Karpas-422 (cell line): Measurements from ENCODE around the gene ALK. TPM values are rescaled to one million over a fixed set of nuclear protein-coding genes. Genes with fewer than 3 reads are reported as not detected.

Experiments
- DNase-seq: peaks from one replicate; pipeline ENCODE4 v3.0.0-alpha.2; 2015
- H2AFZ ChIP-seq: fragments of 200-600 bp; sonication (generic); 2 replicates; pipeline ENCODE4 v1.6.1; 2014; ENCODE audit warnings: antibody characterized with exemption, low read length, mixed read lengths
- H3K27ac ChIP-seq: fragments of 200-600 bp; sonication (generic); 2 replicates; pipeline ENCODE4 v1.5.1; 2014; ENCODE audit warnings: mild to moderate bottlenecking, low read length, moderate library complexity
- H3K27me3 ChIP-seq: fragments of 200-600 bp; sonication (generic); 2 replicates; pipeline ENCODE4 v1.6.1; 2014; ENCODE audit warnings: low read length, mixed read lengths
- H3K36me3 ChIP-seq: fragments of 200-600 bp; sonication (generic); 2 replicates; pipeline ENCODE4 v1.6.1; 2014; ENCODE audit warnings: low read length, mixed read lengths; ENCODE audit not compliant: insufficient read depth
- H3K4me1 ChIP-seq: fragments of 200-600 bp; sonication (generic); 2 replicates; pipeline ENCODE4 v1.6.1; 2014; ENCODE audit warnings: mild to moderate bottlenecking, low read length, mixed read lengths
- H3K4me2 ChIP-seq: fragments of 200-600 bp; sonication (generic); 2 replicates; pipeline ENCODE4 v1.6.1; 2014; ENCODE audit warnings: low read length, low read depth, mild to moderate bottlenecking; ENCODE audit not compliant: poor library complexity, severe bottlenecking
- H3K4me3 ChIP-seq: fragments of 200-600 bp; sonication (generic); 2 replicates; pipeline ENCODE4 v1.5.1; 2014; ENCODE audit warnings: mild to moderate bottlenecking, antibody characterized with exemption, low read length, mixed read lengths
- H3K79me2 ChIP-seq: fragments of 200-600 bp; sonication (generic); 2 replicates; pipeline ENCODE4 v1.6.1; 2014; ENCODE audit warnings: mild to moderate bottlenecking, low read length, mixed read lengths
- H3K9ac ChIP-seq: fragments of 200-600 bp; sonication (generic); 2 replicates; pipeline ENCODE4 v1.6.0; 2014; ENCODE audit warnings: low read length
- H3K9me2 ChIP-seq: fragments of 200-600 bp; sonication (generic), shearing (Covaris generic); replicated peaks from 2 replicates; pipeline ENCODE4 v1.6.0; 2014; ENCODE audit warnings: mild to moderate bottlenecking, low read length, moderate library complexity; ENCODE audit not compliant: insufficient read depth
- H3K9me3 ChIP-seq: fragments of 300-700, 200-600 bp; sonication (generic); 2 replicates; pipeline ENCODE4 v1.6.1; 2014; ENCODE audit warnings: low read length, mixed read lengths
- H4K20me1 ChIP-seq: fragments of 200-600 bp; sonication (generic); 2 replicates; pipeline ENCODE4 v1.6.1; 2014; ENCODE audit warnings: mild to moderate bottlenecking, antibody characterized with exemption, low read length, low read depth; ENCODE audit not compliant: insufficient read depth
- total RNA-seq: library from RNA; depleted of rRNA; stranded (reverse); fragments of >200 nt; shearing (Covaris generic); gene quantifications from 2 replicates; pipeline ENCODE4 v1.2.3, GENCODE V29; 2014; ENCODE audit warnings: low replicate concordance

The ALK gene
- total RNA-seq, 1 experiment from 2014 or later = not detected

GRCh38 chr2:29193681-29194080 is 727.7 kb downstream of the ALK start:
- Histone ChIP-seq H3K79me2 (no peaks in the 10 kb centered on the region), H3K4me3 (no peak overlapping the region), H3K4me1 (no peaks in the 10 kb centered on the region), H3K4me2 (no peak overlapping the region), H3K9me2 (no peaks in the 10 kb centered on the region), H2AFZ (no peak overlapping the region), H3K27ac (no peak overlapping the region), H3K27me3 (no peaks in the 10 kb centered on the region), H4K20me1 (no peaks in the 10 kb centered on the region; the same call in 1 of the 2 replicates), H3K9ac (no peak overlapping the region), H3K36me3 (no peaks in the 10 kb centered on the region), H3K9me3 (no peaks in the 10 kb centered on the region)
- DNase-seq = no peak

- DNase-seq = no peak
- no peak overlapping the region for H3K9ac ChIP-seq
- no peaks in the 10 kb centered on the region for H3K79me2 ChIP-seq
- no peaks in the 10 kb centered on the region; the same call in 1 of the 2 replicates for H4K20me1 ChIP-seq
- no peaks in the 10 kb centered on the region for H3K4me1 ChIP-seq
- H3K9me3 ChIP-seq = no peaks in the 10 kb centered on the region
- no peaks in the 10 kb centered on the region for H3K27me3 ChIP-seq
- no peak overlapping the region for H3K4me3 ChIP-seq
- H3K36me3 ChIP-seq = no peaks in the 10 kb centered on the region
- H3K4me2 ChIP-seq = no peak overlapping the region
- H3K9me2 ChIP-seq = no peaks in the 10 kb centered on the region
- no peak overlapping the region for H2AFZ ChIP-seq
- H3K27ac ChIP-seq = no peak overlapping the region
These were observed 728.3 kb downstream of the ALK start for GRCh38 chr2:29193111-29193510.

GRCh38 chr2:29192526-29192925 is 728.9 kb downstream of the ALK start:
- Histone ChIP-seq H3K4me1 (no peaks in the 10 kb centered on the region), H3K9me3 (no peaks in the 10 kb centered on the region), H2AFZ (no peak overlapping the region), H3K27ac (no peak overlapping the region), H3K4me2 (no peak overlapping the region), H3K79me2 (no peaks in the 10 kb centered on the region), H3K27me3 (no peaks in the 10 kb centered on the region), H3K4me3 (no peak overlapping the region), H3K36me3 (no peaks in the 10 kb centered on the region), H3K9me2 (no peaks in the 10 kb centered on the region), H4K20me1 (no peaks in the 10 kb centered on the region; the same call in 1 of the 2 replicates), H3K9ac (no peak overlapping the region)
- no peak for DNase-seq

GRCh38 chr2:29191817-29192216 is 729.6 kb downstream of the ALK start:
- no peaks in the 10 kb centered on the region for H3K9me3 ChIP-seq
- H3K9ac ChIP-seq = no peak overlapping the region
- H3K9me2 ChIP-seq = no peaks in the 10 kb centered on the region
- H3K4me3 ChIP-seq = no peak overlapping the region
- no peak for DNase-seq
- no peak overlapping the region for H2AFZ ChIP-seq
- no peaks in the 10 kb centered on the region for H3K27me3 ChIP-seq
- H3K79me2 ChIP-seq = no peaks in the 10 kb centered on the region
- no peak overlapping the region for H3K4me2 ChIP-seq
- H3K27ac ChIP-seq = no peak overlapping the region
- H4K20me1 ChIP-seq = no peaks in the 10 kb centered on the region; the same call in 1 of the 2 replicates
- H3K4me1 ChIP-seq = no peaks in the 10 kb centered on the region
- no peaks in the 10 kb centered on the region for H3K36me3 ChIP-seq

- no peaks in the 10 kb centered on the region; the same call in 1 of the 2 replicates for H4K20me1 ChIP-seq
- H3K4me3 ChIP-seq = no peak overlapping the region
- H3K9ac ChIP-seq = no peak overlapping the region
- H3K27me3 ChIP-seq = no peaks in the 10 kb centered on the region
- H3K4me1 ChIP-seq = no peaks in the 10 kb centered on the region
- H3K79me2 ChIP-seq = no peaks in the 10 kb centered on the region
- no peaks in the 10 kb centered on the region for H3K36me3 ChIP-seq
- no peaks in the 10 kb centered on the region for H3K9me3 ChIP-seq
- no peak for DNase-seq
- H3K27ac ChIP-seq = no peak overlapping the region
- no peaks in the 10 kb centered on the region for H3K9me2 ChIP-seq
- no peak overlapping the region for H2AFZ ChIP-seq
- H3K4me2 ChIP-seq = no peak overlapping the region
These were observed 732.3 kb downstream of the ALK start for GRCh38 chr2:29189052-29189451.

- no peaks in the 10 kb centered on the region; the same call in 1 of the 2 replicates for H4K20me1 ChIP-seq
- DNase-seq = no peak
- no peak overlapping the region for H3K4me2 ChIP-seq
- H3K27ac ChIP-seq = no peak overlapping the region
- no peaks in the 10 kb centered on the region for H3K36me3 ChIP-seq
- no peak overlapping the region for H3K9ac ChIP-seq
- no peak overlapping the region for H3K4me3 ChIP-seq
- H3K79me2 ChIP-seq = no peaks in the 10 kb centered on the region
- H3K4me1 ChIP-seq = no peaks in the 10 kb centered on the region
- no peaks in the 10 kb centered on the region for H3K9me3 ChIP-seq
- H2AFZ ChIP-seq = no peak overlapping the region
- H3K9me2 ChIP-seq = no peaks in the 10 kb centered on the region
- H3K27me3 ChIP-seq = no peaks in the 10 kb centered on the region
These were observed 733.5 kb downstream of the ALK start for GRCh38 chr2:29187926-29188325.

GRCh38 chr2:29186817-29187216 is 734.6 kb downstream of the ALK start:
- H3K27ac ChIP-seq = no peak overlapping the region
- no peaks in the 10 kb centered on the region for H3K4me1 ChIP-seq
- no peaks in the 10 kb centered on the region; the same call in 1 of the 2 replicates for H4K20me1 ChIP-seq
- H3K4me3 ChIP-seq = no peak overlapping the region
- no peaks in the 10 kb centered on the region for H3K9me2 ChIP-seq
- H3K27me3 ChIP-seq = no peaks in the 10 kb centered on the region
- H3K4me2 ChIP-seq = no peak overlapping the region
- H3K79me2 ChIP-seq = no peaks in the 10 kb centered on the region
- H3K9me3 ChIP-seq = no peaks in the 10 kb centered on the region
- DNase-seq = no peak
- no peak overlapping the region for H2AFZ ChIP-seq
- no peaks in the 10 kb centered on the region for H3K36me3 ChIP-seq
- H3K9ac ChIP-seq = no peak overlapping the region

GRCh38 chr2:29184531-29184930 is 736.9 kb downstream of the ALK start:
- Histone ChIP-seq H3K36me3 (no peaks in the 10 kb centered on the region), H3K27me3 (no peaks in the 10 kb centered on the region), H3K79me2 (no peaks in the 10 kb centered on the region), H3K9ac (no peak overlapping the region), H3K4me3 (no peak overlapping the region), H3K27ac (no peak overlapping the region), H3K9me3 (no peaks in the 10 kb centered on the region), H3K4me2 (no peak overlapping the region), H2AFZ (no peak overlapping the region), H3K9me2 (no peaks in the 10 kb centered on the region), H4K20me1 (no peaks in the 10 kb centered on the region), H3K4me1 (no peaks in the 10 kb centered on the region)
- no peak for DNase-seq

- H3K27ac ChIP-seq = no peak overlapping the region
- no peaks in the 10 kb centered on the region for H3K9me3 ChIP-seq
- no peak overlapping the region for H3K4me3 ChIP-seq
- no peaks in the 10 kb centered on the region for H3K36me3 ChIP-seq
- H3K9me2 ChIP-seq = no peaks in the 10 kb centered on the region
- H3K27me3 ChIP-seq = no peaks in the 10 kb centered on the region
- no peaks in the 10 kb centered on the region for H3K79me2 ChIP-seq
- no peak overlapping the region for H2AFZ ChIP-seq
- H4K20me1 ChIP-seq = no peaks in the 10 kb centered on the region
- H3K4me1 ChIP-seq = no peaks in the 10 kb centered on the region
- DNase-seq = no peak
- no peak overlapping the region for H3K4me2 ChIP-seq
- no peak overlapping the region for H3K9ac ChIP-seq
These were observed 738.5 kb downstream of the ALK start for GRCh38 chr2:29182920-29183319.
